GM04504 (cell line): ENCODE data around the gene SCNN1B.

Experiments
- DNase-seq: peaks from one replicate; pipeline ENCODE4 v3.0.0-alpha.2; 2012; ENCODE audit warnings: low read depth

The SCNN1B gene

GRCh38 chr16:23407436-23408127 lies 105.5 kb downstream of the SCNN1B start:
- DNase-seq, result no peak

GRCh38 chr16:23408242-23408822 lies 106.2 kb downstream of the SCNN1B start:
- no peak for DNase-seq

DNA sequence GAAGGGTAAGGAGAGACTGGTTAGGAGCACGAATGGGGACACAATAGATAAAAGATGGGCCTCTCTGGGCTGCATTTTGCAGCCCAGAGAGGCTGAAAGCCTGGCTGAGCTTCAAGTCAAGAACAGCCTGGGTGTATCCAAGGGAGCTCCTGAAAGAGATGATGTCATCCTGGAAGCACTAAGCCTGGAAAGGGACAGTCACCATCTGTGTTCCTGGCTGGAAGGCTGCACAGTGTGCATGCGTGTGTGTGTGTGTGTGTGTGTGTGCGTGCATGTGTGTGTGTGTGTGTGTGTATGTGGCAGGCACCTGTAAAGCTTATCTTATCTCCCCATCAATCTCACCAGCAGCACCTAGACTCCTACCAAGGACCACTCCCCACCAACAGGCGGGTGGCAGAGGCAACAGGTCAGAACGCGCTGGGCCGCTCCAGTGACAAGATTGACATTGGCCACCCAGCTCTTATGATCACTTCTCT lies 106.8 kb downstream of the SCNN1B start:
- DNase-seq, result peak; percentile 64

GRCh38 chr16:23409522-23409921 lies 107.4 kb downstream of the SCNN1B start:
- DNase-seq, result no peak

DNA sequence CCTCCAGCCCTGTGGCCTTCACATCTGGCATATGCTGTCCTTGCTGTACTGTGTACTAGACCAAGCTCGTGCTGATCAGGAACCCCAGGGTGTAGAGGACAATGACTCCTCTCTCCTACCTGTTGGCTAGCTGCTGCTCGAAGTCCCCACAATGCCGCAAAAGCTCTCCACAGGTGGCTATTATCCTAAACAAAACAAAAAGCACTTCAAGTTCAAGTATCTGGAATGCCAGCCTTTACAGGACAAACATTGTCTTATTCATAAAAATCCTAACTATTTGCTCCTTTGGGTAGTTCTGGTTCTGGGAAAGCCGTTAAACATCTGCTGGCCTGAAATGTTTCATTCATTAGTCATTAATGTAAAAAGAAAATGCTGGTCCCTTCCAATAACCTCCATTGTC lies 108.1 kb downstream of the SCNN1B start:
- DNase-seq, result no peak

DNA sequence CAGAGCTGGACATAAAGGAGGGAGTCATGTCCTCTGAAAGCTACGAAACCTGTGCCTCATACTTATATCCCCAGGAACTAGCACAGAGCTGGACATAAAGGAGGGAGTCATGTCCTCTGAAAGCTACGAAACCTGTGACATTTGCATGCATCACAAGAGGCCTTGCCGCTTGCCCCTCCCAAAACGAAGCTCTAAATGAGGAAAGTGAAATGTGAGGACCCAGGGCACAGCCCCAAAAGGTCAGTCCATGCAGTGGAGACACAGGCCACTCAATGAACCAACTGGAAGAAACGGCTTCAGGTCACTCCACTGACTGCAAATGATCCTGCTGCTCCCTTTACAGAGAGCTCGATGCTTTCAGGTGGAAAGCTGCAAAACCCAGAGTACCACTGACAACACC lies 112.6 kb downstream of the SCNN1B start:
- DNase-seq, result no peak

DNA sequence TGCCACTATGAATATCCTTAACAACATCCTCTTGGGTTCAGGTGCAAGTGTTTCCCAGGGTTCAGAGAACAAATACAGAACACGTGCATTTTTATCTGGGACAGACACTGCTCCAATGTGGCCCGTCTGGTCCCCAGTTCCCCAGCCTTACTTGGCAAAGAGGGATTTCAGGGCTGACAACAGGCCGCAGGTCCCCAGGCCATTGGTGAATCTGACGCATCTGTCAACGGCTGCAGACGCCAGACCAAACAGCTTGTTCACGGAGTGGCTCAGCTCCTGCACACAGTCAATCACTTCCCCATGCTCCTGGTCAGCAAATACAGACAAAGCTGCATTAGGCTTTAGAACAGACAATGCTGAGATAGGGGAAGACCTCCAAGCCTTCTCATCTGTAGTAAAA lies 114.7 kb downstream of the SCNN1B start:
- DNase-seq, result no peak

DNA sequence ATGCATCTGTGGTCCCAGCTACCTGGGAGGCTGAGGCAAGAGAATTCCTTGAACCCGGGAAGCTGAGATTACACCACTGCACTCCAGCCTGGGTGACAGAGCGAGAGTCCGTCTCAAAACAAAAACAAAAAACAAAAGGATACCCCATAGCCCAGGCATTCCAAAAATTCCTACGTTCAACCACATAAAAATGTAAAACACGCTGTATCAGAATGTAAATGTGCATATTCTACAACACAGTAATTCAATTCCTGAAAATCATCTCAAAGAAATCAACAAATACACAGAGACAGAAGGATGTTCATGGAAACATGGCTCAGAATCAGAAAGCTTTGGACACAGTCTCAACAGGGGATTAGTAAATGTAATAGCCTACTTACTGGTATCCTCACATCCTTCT lies 117.9 kb downstream of the SCNN1B start:
- DNase-seq, result no peak

DNA sequence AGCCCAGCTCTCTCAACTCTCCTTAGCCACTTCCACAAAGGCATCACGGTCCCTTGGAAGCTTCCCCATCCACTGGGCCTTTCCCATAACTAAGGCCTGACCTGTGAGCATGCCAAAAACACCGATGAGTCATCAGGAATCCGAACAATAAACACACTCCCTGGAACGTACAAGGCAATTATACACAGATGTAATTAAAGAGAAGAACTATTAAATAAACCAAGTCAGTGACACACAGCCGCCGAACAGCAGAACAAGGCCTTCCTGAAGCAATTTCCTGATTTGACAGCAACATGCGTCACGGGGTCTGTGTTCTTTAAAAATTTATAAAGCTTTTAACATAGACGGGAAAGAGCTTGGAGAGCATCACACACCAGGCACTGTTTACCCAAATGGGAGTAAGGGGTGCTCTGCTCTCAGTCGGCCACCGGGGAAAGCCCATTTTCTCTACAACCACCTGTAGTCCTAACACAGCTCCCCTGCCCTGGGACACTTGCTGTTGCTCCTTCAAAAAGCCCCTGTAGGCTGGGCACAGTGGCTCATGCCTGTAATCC lies 121.5 kb downstream of the SCNN1B start:
- DNase-seq, result peak; percentile 97

GRCh38 chr16:23424292-23424958 lies 122.3 kb downstream of the SCNN1B start:
- no peak for DNase-seq

DNA sequence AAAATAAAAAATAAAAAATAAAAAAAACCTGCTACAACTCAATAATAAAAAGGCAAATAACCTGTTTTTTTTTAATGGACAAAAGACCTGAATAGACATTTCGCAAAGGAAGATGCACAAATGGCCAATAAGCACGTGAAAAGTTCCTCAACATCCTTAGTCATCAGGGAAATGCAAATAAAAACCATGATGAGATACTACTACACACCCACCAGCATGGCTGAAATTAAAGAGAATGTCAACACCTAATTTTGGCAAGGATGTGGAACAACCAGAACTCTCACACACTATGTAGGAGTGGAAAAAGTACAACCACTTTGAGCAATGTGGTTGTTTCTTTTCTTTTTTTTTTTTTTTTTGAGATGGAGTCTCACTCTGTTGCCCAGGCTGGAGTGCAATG lies 126.2 kb downstream of the SCNN1B start:
- no peak for DNase-seq
